Measurements from ENCODE around the gene FBXO8. TPM values are rescaled to one million over a fixed set of nuclear protein-coding genes. Genes with fewer than 3 reads are reported as not detected.

The FBXO8 gene
- total RNA-seq, 1 experiment from 2014 or later: 11.7 TPM

GRCh38 chr4:174207367-174207766 lies 76.1 kb downstream of the FBXO8 start:
- POLR2A ChIA-PET (ENCODE audit: low non-redundant PET): no interaction called here
- Histone ChIP-seq H3K4me1 (ENCODE audit: insufficient read depth, low read length, poor library complexity, severe bottlenecking) (peaks cover 13% of the 10 kb centered on the region), H3K36me3 (ENCODE audit: insufficient read depth, low read length, poor library complexity, severe bottlenecking) (no peaks in the 10 kb centered on the region), H3K27me3 (replicated peaks; ENCODE audit: insufficient read depth, low read depth, low read length, poor library complexity) (no peaks in the 10 kb centered on the region), H3K9me3 (ENCODE audit: low read depth, low read length, poor library complexity, severe bottlenecking) (no peaks in the 10 kb centered on the region), H3K27ac (ENCODE audit: low read depth, low read length, poor library complexity, severe bottlenecking) (no peak overlapping the region), H3K4me3 (ENCODE audit: low read depth, low read length, poor library complexity, severe bottlenecking) (no peak overlapping the region)
- CTCF ChIA-PET: no interaction called here
- BruUV-seq (replicated peaks): no TSS peak
- TF ChIP-seq EZH2 (IDR thresholded peaks at IDR 0.05; ENCODE audit: borderline replicate concordance, low read depth, low read length, poor library complexity, severe bottlenecking) (no peak), CTCF (conservative IDR thresholded peaks at IDR 0.05; ENCODE audit: low read depth, low read length) (no peak)
- intact Hi-C loops (cut with micrococcal nuclease; ENCODE audit: unreplicated experiment): no loop called here
- DNase-seq (ENCODE audit: low spot score): no peak

GRCh38 chr4:174204164-174204831 lies 79.2 kb downstream of the FBXO8 start:
- no peak for DNase-seq (ENCODE audit: low spot score)
- ChIA-PET CTCF (no interaction called here), POLR2A (ENCODE audit: low non-redundant PET) (no interaction called here)
- Histone ChIP-seq H3K4me3 (ENCODE audit: low read depth, low read length, poor library complexity, severe bottlenecking) (no peak overlapping the region), H3K36me3 (ENCODE audit: insufficient read depth, low read length, poor library complexity, severe bottlenecking) (no peaks in the 10 kb centered on the region), H3K27me3 (replicated peaks; ENCODE audit: insufficient read depth, low read depth, low read length, poor library complexity) (no peaks in the 10 kb centered on the region), H3K9me3 (ENCODE audit: low read depth, low read length, poor library complexity, severe bottlenecking) (no peaks in the 10 kb centered on the region), H3K27ac (ENCODE audit: low read depth, low read length, poor library complexity, severe bottlenecking) (no peak overlapping the region), H3K4me1 (ENCODE audit: insufficient read depth, low read length, poor library complexity, severe bottlenecking) (peaks cover 21% of the 10 kb centered on the region)
- BruUV-seq (replicated peaks): no TSS peak
- TF ChIP-seq CTCF (conservative IDR thresholded peaks at IDR 0.05; ENCODE audit: low read depth, low read length) (no peak), EZH2 (IDR thresholded peaks at IDR 0.05; ENCODE audit: borderline replicate concordance, low read depth, low read length, poor library complexity, severe bottlenecking) (no peak)
- intact Hi-C loops (cut with micrococcal nuclease; ENCODE audit: unreplicated experiment): no loop called here

- Histone ChIP-seq H3K27ac (ENCODE audit: low read depth, low read length, poor library complexity, severe bottlenecking) (no peak overlapping the region), H3K4me3 (ENCODE audit: low read depth, low read length, poor library complexity, severe bottlenecking) (no peak overlapping the region), H3K27me3 (replicated peaks; ENCODE audit: insufficient read depth, low read depth, low read length, poor library complexity) (no peaks in the 10 kb centered on the region), H3K4me1 (ENCODE audit: insufficient read depth, low read length, poor library complexity, severe bottlenecking) (peaks cover 11% of the 10 kb centered on the region), H3K36me3 (ENCODE audit: insufficient read depth, low read length, poor library complexity, severe bottlenecking) (no peaks in the 10 kb centered on the region), H3K9me3 (ENCODE audit: low read depth, low read length, poor library complexity, severe bottlenecking) (no peaks in the 10 kb centered on the region)
- TF ChIP-seq CTCF (conservative IDR thresholded peaks at IDR 0.05; ENCODE audit: low read depth, low read length): no peak
- intact Hi-C loops (cut with micrococcal nuclease; ENCODE audit: unreplicated experiment): no loop called here
- BruUV-seq (replicated peaks): no TSS peak
- ChIA-PET CTCF (no interaction called here), POLR2A (ENCODE audit: low non-redundant PET) (no interaction called here)
- DNase-seq (ENCODE audit: low spot score): no peak
Measured at GRCh38 chr4:174201871-174202270, 81.6 kb downstream of the FBXO8 start.
